HG03175 (cell line): ENCODE data around the gene SYS1.

Source experiments
- ATAC-seq: cut with Tn5 transposase; IDR thresholded peaks from one replicate; pipeline ENCODE4 v1.9.1; 2021; ENCODE audit warnings: mild to moderate bottlenecking, moderate library complexity; ENCODE audit not compliant: unreplicated experiment

Gene SYS1

DNA sequence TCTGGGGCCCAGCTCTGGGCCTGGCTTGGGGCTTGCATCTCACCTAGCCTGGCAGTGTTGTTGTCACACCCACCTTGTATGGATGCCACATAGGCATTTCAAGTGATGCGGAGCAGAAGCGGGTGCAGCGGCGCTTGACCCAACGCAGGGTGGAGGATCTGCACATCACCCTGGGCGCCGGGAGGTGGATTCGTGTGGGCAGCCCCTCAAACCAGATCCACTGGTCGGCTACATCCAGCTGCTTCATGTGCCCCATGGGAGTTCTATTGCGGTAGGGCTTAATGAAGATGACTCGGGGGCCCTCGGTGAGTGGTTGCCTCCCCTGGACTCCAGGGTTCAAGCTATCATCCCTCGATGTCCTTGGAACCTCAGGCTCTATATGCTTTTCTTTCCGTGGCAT is 12.0 kb downstream of the SYS1 start:
- no peak for ATAC-seq

DNA sequence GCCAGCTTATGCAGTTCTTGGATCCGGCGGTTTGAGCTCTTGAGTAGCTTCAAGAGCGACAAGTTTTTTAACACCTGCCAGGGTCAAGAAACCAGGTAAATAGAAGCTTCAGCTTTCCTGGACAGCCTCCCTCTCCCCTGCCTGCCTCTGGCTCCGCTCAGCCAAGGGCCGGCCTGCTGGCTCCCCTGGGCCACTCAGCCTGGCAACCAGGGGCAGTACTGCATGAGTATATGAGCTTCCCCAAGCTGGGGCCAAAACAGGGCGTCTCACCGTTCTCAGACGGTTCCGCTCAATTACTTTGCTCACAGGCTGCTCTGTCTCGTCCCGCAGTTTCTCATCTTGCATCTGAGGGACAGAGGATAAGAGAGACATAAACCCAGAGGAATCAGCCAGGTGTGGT is 14.3 kb downstream of the SYS1 start:
- ATAC-seq: no peak

DNA sequence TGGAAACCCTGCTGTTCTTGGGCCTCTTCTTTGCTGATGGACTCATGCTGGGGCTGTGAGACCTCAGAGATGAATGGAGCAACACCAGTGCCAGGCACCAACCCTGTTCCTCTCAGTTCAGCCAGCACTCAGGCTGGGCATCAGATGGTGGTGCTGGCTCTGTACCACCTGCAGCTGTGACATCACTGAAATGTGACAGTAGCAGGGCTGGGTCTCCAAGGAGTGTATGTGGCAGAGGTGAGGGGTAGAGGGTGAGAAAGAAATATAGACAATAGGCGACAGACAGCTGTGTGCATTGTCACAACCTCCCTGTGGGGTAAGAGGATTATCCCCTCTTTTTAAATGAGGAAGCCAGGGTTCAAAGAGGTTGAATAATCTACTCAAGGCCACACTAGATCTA is 15.2 kb downstream of the SYS1 start, which contains the start of gene TP53TG5:
Gene TP53TG5, minus strand, starts transcription at position 135 of the 400 bp plus-strand sequence. Its CDS starts 89 bp downstream, at position 46.
- ATAC-seq: no peak

DNA sequence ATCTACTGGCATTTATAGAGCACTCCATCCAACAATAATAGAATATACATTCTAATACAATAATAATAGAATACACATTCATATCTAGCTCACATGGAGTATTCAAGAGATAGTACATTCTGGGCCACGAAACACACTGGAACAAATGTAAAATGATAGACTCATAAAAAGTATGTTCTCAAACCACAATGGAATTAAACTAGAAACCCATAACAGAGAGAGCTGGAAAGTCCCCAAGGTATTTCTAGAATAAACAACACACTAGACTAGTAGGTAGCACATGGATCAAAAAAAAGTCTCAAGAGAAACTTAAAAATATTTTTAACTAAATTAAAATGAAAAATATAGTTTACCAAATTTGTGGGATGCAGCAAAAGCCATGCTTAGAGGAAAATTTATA is 24.3 kb downstream of the SYS1 start:
- ATAC-seq: no peak

GRCh38 chr20:45390931-45391330 is 28.0 kb downstream of the SYS1 start:
- ATAC-seq: no peak

- no peak for ATAC-seq
Measured at GRCh38 chr20:45391559-45391958, 28.6 kb downstream of the SYS1 start.

DNA sequence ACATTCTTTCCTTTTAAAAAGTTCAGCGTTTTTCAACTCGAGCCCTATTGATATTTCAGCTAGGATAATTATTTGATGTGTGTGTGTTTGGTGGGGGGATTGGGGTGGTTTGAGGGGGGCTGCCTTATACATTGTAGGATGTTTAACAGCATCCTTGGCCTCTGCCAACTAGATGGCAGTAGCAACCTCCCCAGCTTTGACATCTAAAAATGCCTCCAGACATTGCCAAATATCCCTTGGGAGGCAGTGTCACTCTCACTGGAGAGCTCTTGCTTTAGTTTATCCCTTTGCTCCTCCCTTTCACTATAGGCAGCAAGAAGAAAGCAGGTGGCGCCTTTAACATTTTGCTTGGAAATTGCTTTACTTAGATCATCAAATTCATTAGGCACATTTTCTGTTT is 29.8 kb downstream of the SYS1 start:
- ATAC-seq: no peak

DNA sequence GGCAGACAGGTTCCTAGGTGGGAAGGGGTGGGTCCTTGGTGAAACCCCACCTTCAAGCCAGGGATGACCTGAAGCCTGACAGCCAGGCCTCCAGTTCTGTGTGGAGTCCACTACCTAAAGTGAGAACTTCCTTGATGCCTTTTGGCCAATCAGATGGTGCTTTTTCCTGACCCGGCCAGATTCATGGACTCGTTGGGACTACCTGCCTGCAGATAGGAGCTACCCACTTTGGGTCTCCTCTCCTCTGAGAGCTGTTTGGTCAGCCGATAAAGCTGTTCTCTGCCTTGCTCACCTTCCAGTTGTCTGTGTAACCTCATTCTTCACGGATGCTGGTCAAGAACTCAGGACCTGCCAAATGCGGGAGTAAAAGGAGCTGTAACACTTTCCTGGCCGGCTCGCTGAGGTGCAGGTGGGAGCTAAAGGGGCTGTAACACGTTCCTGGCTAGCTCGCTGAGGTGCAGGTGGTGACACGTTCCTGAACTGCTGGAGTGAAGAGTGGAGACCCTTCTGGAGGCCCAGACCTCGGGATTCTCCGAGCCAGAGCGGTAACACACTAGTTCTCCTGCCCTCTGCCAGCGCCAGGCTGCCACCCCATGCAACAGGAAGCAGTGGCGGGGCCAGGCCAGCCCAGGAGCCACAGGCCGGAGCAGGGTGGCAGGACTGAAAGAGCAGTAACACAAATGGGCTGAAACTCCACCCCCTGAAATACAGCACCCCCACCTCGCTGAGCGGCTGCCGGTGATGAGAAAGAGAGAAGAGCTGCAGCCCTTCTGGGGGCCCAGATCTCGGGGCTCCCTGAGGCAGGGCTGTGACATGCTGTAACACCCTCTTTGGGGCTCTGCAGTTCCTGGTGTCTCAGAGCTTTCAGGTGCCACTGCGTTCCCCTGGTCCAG is 31.5 kb downstream of the SYS1 start:
- no peak for ATAC-seq

GRCh38 chr20:45395114-45395415 is 32.1 kb downstream of the SYS1 start:
- no peak for ATAC-seq

GRCh38 chr20:45399018-45399417 is 36.1 kb downstream of the SYS1 start:
- no peak for ATAC-seq

DNA sequence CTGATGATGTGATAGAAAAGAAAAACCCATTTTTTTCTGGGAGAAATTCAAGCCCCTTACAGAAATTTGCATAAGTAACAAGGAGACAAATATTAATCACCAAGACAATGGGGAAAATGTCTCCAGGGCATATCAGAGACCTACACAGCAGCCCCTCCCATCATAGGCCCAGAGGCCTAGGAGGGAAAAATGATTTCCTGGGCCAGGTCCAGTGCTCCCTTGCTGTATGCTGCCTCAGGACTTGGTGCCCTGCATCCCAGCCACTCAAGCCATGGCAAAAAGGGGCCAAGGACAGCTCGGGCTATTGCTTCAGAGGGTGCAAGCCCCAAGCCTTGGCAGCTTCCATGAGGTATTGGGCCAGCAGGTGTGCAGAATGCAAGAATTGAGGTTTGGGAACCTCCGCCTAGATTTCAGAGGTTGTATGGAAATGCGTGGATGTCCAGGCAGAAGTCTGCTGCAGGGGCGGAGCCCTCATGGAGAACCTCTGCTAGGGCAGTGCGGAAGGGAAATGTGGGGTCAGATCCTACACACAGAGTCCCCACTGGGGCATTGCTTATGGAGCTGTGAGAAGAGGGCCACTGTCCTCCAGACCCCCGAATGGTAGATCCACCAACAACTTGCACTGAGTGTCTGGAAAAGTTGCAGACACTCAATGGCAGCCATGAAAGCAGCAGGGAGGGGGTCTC is 37.5 kb downstream of the SYS1 start:
- no peak for ATAC-seq

DNA sequence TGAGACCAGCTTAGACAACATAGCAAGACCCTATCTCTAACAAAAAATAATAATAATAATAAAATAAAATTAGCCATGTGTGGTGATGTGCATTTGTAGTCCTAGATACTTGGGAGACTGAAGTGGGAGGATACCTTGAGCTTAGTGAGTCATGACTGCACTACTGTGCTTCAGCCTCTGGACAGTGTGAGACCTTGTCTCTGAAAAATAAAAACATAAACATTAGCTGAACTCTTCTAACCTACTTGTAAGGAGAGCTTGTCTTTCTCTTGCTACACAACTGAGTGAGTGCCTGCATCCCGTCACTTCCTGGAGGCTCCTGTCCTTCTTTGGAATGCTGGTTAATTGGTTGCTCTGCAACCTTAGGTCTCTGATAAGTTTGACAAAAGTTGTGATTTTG is 40.0 kb downstream of the SYS1 start:
- ATAC-seq: no peak

DNA sequence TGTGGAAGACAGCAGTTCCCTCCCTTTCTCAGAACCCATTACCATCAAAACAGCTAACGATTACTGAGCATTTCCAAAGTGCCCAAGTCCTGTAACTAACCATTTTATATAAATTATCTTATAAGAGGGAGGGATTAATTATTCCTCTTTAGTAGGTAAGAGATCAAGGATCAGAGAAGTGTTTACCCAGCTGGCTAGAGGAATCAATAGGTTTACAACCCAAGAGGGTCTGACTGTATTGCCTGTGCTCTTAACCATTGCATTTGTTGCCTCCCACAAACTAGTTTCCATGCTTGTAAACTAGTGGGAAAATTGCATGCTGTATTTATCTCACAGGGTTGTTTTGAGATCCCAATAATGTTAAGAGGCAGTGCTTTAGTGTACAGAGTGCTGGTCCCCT is 41.5 kb downstream of the SYS1 start:
- no peak for ATAC-seq

GRCh38 chr20:45405571-45406259 is 42.8 kb downstream of the SYS1 start:
- ATAC-seq: no peak

- no peak for ATAC-seq
Measured at GRCh38 chr20:45406260-45407066, 43.5 kb downstream of the SYS1 start.

- ATAC-seq: no peak
Measured at GRCh38 chr20:45407067-45407745, 44.2 kb downstream of the SYS1 start.

GRCh38 chr20:45407783-45408645 is 45.1 kb downstream of the SYS1 start, which contains the start of gene DBNDD2:
Gene DBNDD2 (plus strand): TSS chr20:45408289. CDS start chr20:45408468, 179 bp downstream.
- ATAC-seq: no peak

DNA sequence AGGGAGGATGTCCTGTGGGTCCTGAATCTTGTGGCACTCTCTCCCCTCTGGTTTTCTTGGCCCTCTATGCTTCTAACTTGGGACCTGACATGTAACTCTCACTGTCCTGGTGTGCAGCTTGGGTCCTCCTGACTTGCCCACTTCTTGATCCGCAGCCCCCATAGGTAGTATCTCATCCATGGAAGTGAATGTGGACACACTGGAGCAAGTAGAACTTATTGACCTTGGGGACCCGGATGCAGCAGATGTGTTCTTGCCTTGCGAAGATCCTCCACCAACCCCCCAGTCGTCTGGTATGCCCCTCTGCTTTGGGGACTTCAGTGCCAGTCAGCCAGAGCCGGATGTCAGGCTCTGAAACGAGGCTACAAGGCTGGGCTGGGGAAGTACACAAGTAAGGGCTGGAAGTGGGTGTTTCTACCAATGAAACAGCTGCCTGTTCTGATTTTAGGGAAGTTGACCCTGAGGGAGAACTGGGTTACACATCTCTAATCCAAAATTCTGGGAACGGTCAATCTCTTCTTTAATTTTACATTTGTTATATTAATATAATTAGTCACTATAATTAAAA is 45.8 kb downstream of the SYS1 start:
- ATAC-seq: no peak
